Endothelial cell of umbilical vein (primary cell): ENCODE data around the gene MVD. TPM values are rescaled to one million over a fixed set of nuclear protein-coding genes. Genes with fewer than 3 reads are reported as not detected.

Experiments used
- BruUV-seq: library from RNA; stranded (reverse); fragments of 400-500 nt; replicated peaks from 2 replicates; lab custom pipeline; 2021; lab: Mats Ljungman, UMichigan
- CTCF ChIA-PET: fragments of 300-600, 350-600 bp; sonication (Branson Sonifier 250); formaldehyde crosslinking; loops from one replicate; lab custom pipeline; 2021; ENCODE audit warnings: antibody characterized with exemption, inconsistent platforms; lab: Charles Lee
- POLR2A ChIA-PET: fragments of 300-600, 350-600 bp; sonication (Branson Sonifier 250); formaldehyde crosslinking; loops from one replicate; lab custom pipeline; 2021; ENCODE audit warnings: antibody characterized with exemption, inconsistent platforms; lab: Charles Lee
- DNase-seq: peaks from one replicate; pipeline ENCODE4 v3.0.0-alpha.2; 2011; ENCODE audit warnings: low read depth, low spot score
- FAIRE-seq: peaks from 2 replicates; lab custom pipeline; 2011; peaks lifted over from hg19 to GRCh38; lab: Jason Lieb, UNC
- H2AFZ ChIP-seq: 2 replicates; pipeline ENCODE4 v1.6.0; 2012; ENCODE audit warnings: low read depth, low read length, control low read depth, inconsistent platforms
- H3K27ac ChIP-seq: 2 replicates; pipeline ENCODE4 v1.5.1; 2011; ENCODE audit warnings: low read depth, mild to moderate bottlenecking, control low read depth, low read length, moderate library complexity; ENCODE audit not compliant: insufficient read depth
- H3K27me3 ChIP-seq, 2 experiments: 2 replicates each; pipeline versions ENCODE4 v1.6.0 to v1.6.1; 2011; ENCODE audit warnings: low read length in 2 of 2, mixed read lengths in 1 of 2; ENCODE audit not compliant: control insufficient read depth in 2 of 2, insufficient read depth in 2 of 2
- H3K36me3 ChIP-seq, 2 experiments: 2 replicates in 1 of 2; 3 replicates in 1 of 2; pipeline ENCODE4 v1.5.1; 2011; ENCODE audit warnings: low read length in 2 of 2, mild to moderate bottlenecking in 1 of 2, moderate library complexity in 1 of 2; ENCODE audit not compliant: control insufficient read depth in 2 of 2, insufficient read depth in 2 of 2; ENCODE audit errors: extremely low read depth in 1 of 2
- H3K4me1 ChIP-seq: 3 replicates; pipeline ENCODE4 v1.5.1; 2011; ENCODE audit warnings: mild to moderate bottlenecking, low read length; ENCODE audit not compliant: control insufficient read depth, insufficient read depth; ENCODE audit errors: extremely low read depth
- H3K4me2 ChIP-seq: 2 replicates; pipeline ENCODE4 v1.6.1; 2011; ENCODE audit warnings: low read length, control low read depth, mixed read lengths; ENCODE audit not compliant: insufficient read depth
- H3K4me3 ChIP-seq, 3 experiments: fragments of 200-600 bp in 1 of 3; sonication (generic), shearing (Covaris generic) in 1 of 3; replicated peaks in 1 of 3; 2 replicates each; pipeline ENCODE4 v1.5.1; 2011 to 2016; ENCODE audit warnings: control low read depth in 3 of 3, low read length in 3 of 3, mild to moderate bottlenecking in 2 of 3, inconsistent platforms in 1 of 3, low read depth in 1 of 3, moderate library complexity in 1 of 3; ENCODE audit not compliant: insufficient read depth in 1 of 3
- H3K79me2 ChIP-seq: 2 replicates; pipeline ENCODE4 v1.6.0; 2012; ENCODE audit warnings: low read length, inconsistent platforms; ENCODE audit not compliant: control insufficient read depth, insufficient read depth
- H3K9ac ChIP-seq: replicated peaks from 2 replicates; pipeline ENCODE3; 2011; ENCODE audit warnings: low read length, control low read depth; ENCODE audit not compliant: insufficient read depth; ENCODE audit errors: extremely low read depth
- H3K9me1 ChIP-seq: replicated peaks from 3 replicates; pipeline ENCODE4 v1.6.0; 2011; ENCODE audit warnings: mild to moderate bottlenecking, low read length; ENCODE audit not compliant: control insufficient read depth, insufficient read depth; ENCODE audit errors: extremely low read depth
- H3K9me3 ChIP-seq: replicated peaks from 2 replicates; pipeline ENCODE4 v1.5.1; 2012; ENCODE audit warnings: low read length, inconsistent platforms; ENCODE audit not compliant: control insufficient read depth, insufficient read depth
- H4K20me1 ChIP-seq: replicated peaks from 2 replicates; pipeline ENCODE3; 2011; ENCODE audit warnings: mild to moderate bottlenecking, low read length; ENCODE audit not compliant: control insufficient read depth, insufficient read depth; ENCODE audit errors: extremely low read depth
- EZH2 ChIP-seq: IDR thresholded peaks from 2 replicates; pipeline ENCODE4 v1.6.1; 2012; ENCODE audit warnings: borderline replicate concordance, low read depth, mild to moderate bottlenecking, moderate library complexity, low read length, inconsistent platforms; ENCODE audit not compliant: severe bottlenecking
- FOS ChIP-seq: IDR thresholded peaks from 2 replicates; pipeline ENCODE4 v1.6.1; 2011; ENCODE audit warnings: mild to moderate bottlenecking, low read length, moderate library complexity, borderline replicate concordance; ENCODE audit not compliant: insufficient read depth
- GATA2 ChIP-seq: IDR thresholded peaks from 2 replicates; pipeline ENCODE4 v1.7.0; 2011; ENCODE audit warnings: low read depth, mild to moderate bottlenecking, moderate library complexity, mixed read lengths, low read length; ENCODE audit not compliant: insufficient read length, insufficient read depth
- JUN ChIP-seq: IDR thresholded peaks from 2 replicates; pipeline ENCODE4 v1.6.1; 2011; ENCODE audit warnings: borderline replicate concordance, low read depth; ENCODE audit not compliant: insufficient read length, insufficient read depth
- MYC ChIP-seq: IDR thresholded peaks from one replicate; pipeline ENCODE4 v1.6.1; 2011; ENCODE audit warnings: mild to moderate bottlenecking, low read depth, low read length
- POLR2A ChIP-seq: IDR thresholded peaks from 2 replicates; pipeline ENCODE4 v1.6.1; 2012; ENCODE audit warnings: low read depth, mild to moderate bottlenecking, control low read depth, low read length
- POLR2AphosphoS5 ChIP-seq: IDR thresholded peaks from 2 replicates; pipeline ENCODE4 v1.6.1; 2012; ENCODE audit warnings: low read depth, mild to moderate bottlenecking, control low read depth, low read length, moderate library complexity; ENCODE audit not compliant: insufficient read depth
- dilution Hi-C: fragments of 300-500 bp; cut with MboI; formaldehyde crosslinking; loops from one replicate; pipeline ENCODE4 v1.15.0; 2019; ENCODE audit warnings: low sequenced_read_pairs; ENCODE audit not compliant: extremely low pct_ligation_motif_present
- intact Hi-C: fragments of 100-400 bp; cut with micrococcal nuclease; formaldehyde crosslinking; loops from one replicate; pipeline ENCODE4 v1.10.0; 2022
- polyA plus RNA-seq, 4 experiments: library from polyadenylated mRNA; depleted of rRNA in 3 of 4; stranded (reverse) in 3 of 4; unstranded in 1 of 4; fragments of >200 nt; gene quantifications; 2 replicates each; pipeline versions ENCODE4 v1.2.1 to v1.2.3, GENCODE V29; 2011 to 2012; ENCODE audit warnings: missing spikeins in 1 of 4
- total RNA-seq: library from RNA; stranded (reverse); gene quantifications from 2 replicates; pipeline ENCODE4 v1.2.3, GENCODE V29; 2021
- TF ChIP-seq, protein P1 (sequence below), 2 donors: IDR thresholded peaks; 1 replicate in 1 of 2; 2 replicates in 1 of 2; pipeline ENCODE4 v1.5.1; 2011; ENCODE audit warnings: low read length in 2 of 2, mild to moderate bottlenecking in 2 of 2, moderate library complexity in 2 of 2, control low read depth in 1 of 2, inconsistent platforms in 1 of 2, low read depth in 1 of 2; ENCODE audit not compliant: insufficient read depth in 1 of 2; ENCODE audit errors: extremely low read depth in 1 of 2
- TF ChIP-seq, protein P2 (sequence below): IDR thresholded peaks from 2 replicates; pipeline ENCODE4 v1.6.1; 2011; ENCODE audit not compliant: insufficient read depth, insufficient read length

The MVD gene
- total and polyA plus RNA-seq, 2 donors (not counting 3 experiments of a cell fraction or from before 2014, with no cell fraction given), result 64.4 to 142 TPM

- CTCF ChIA-PET, result no interaction called here
- TF ChIP-seq FOS (no peak), POLR2AphosphoS5 (no peak), POLR2A (no peak), JUN (no peak), EZH2 (no peak), GATA2 (no peak), MYC (no peak)
- TF ChIP-seq, protein P1, sequence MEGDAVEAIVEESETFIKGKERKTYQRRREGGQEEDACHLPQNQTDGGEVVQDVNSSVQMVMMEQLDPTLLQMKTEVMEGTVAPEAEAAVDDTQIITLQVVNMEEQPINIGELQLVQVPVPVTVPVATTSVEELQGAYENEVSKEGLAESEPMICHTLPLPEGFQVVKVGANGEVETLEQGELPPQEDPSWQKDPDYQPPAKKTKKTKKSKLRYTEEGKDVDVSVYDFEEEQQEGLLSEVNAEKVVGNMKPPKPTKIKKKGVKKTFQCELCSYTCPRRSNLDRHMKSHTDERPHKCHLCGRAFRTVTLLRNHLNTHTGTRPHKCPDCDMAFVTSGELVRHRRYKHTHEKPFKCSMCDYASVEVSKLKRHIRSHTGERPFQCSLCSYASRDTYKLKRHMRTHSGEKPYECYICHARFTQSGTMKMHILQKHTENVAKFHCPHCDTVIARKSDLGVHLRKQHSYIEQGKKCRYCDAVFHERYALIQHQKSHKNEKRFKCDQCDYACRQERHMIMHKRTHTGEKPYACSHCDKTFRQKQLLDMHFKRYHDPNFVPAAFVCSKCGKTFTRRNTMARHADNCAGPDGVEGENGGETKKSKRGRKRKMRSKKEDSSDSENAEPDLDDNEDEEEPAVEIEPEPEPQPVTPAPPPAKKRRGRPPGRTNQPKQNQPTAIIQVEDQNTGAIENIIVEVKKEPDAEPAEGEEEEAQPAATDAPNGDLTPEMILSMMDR (IDR thresholded peaks at IDR 0.05; ENCODE audit: extremely low read depth in 1 of 2, insufficient read depth in 1 of 2, low read depth in 1 of 2, low read length in 2 of 2), result no peak
- TF ChIP-seq, protein P2, sequence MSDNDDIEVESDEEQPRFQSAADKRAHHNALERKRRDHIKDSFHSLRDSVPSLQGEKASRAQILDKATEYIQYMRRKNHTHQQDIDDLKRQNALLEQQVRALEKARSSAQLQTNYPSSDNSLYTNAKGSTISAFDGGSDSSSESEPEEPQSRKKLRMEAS, result no peak
- POLR2A ChIA-PET, result no interaction called here
- Histone ChIP-seq H3K27ac (no peak overlapping the region), H3K4me3 (no peak overlapping the region), H3K27me3 (peaks cover 0 to 2% of the 10 kb centered on the region in 2 experiments), H4K20me1 (no peaks in the 10 kb centered on the region), H3K4me1 (no peaks in the 10 kb centered on the region), H3K9me1 (no peaks in the 10 kb centered on the region), H2AFZ (no peak overlapping the region), H3K4me2 (no peak overlapping the region), H3K9ac (no peak overlapping the region), H3K9me3 (no peaks in the 10 kb centered on the region), H3K36me3 (no peaks in the 10 kb centered on the region), H3K79me2 (no peaks in the 10 kb centered on the region)
- intact Hi-C loops, result no loop called here
- dilution Hi-C loops, result no loop called here
- FAIRE-seq, result no peak
- no peak for DNase-seq
- no TSS peak for BruUV-seq
Measured at GRCh38 chr16:88691924-88692560, 29.2 kb upstream of the MVD start.
